ENCODE measurements around the gene NDUFB4.

Gene NDUFB4

DNA sequence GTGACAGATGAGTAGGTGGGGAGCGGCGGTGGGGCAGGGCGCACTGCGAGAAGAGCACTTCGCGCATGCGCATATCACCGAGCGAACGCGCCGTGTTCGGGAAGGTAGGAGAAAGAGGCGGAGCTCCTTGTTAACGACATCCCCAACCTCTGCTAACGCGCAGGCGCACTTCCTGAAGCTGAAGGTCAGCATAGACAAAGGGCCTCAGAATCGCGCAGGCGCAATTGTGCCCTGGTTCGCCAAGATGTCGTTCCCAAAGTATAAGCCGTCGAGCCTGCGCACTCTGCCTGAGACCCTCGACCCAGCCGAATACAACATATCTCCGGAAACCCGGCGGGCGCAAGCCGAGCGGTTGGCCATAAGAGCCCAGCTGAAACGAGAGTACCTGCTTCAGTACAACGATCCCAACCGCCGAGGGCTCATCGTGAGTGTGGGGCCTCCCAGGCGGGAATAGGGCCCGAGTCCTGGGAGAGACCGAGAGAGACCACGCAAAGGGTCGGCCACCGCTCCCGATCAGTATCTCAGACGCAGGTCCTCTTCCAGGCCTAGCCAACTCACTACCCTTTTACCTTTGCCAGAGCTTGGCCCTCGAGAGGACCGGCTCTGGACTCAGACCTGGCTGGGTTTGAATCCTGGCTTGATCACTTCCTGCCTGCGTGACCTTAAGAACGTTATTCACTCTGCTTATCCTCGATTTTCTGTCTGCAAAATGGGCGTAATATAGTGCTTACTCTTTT lies at the start of gene NDUFB4:
Gene NDUFB4 (plus strand): TSS at position 221 of the 737 bp plus-strand sequence. CDS start 24 bp downstream, at position 245.
- peak; percentile 94 to 96 for DNase-seq

DNA sequence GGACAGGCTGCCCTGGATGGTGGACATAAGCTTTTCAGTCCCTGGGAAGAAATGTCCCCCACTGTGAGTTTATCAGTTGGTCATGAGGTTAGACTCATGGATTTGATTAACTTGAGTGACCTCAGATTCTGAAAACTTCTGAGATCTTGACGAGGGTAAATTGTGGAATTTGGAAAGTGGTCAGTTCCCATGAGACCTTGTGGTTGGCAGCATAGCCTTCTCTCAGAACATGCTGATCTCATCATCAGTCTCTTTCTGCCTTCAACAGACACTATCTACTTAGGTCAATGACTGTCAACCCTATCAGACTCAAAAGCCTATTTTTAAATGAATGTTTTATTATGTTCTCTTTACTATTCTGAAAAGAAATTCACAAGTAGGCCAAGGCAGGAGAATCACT lies 45.6 kb upstream of the NDUFB4 start:
- no peak for DNase-seq

DNA sequence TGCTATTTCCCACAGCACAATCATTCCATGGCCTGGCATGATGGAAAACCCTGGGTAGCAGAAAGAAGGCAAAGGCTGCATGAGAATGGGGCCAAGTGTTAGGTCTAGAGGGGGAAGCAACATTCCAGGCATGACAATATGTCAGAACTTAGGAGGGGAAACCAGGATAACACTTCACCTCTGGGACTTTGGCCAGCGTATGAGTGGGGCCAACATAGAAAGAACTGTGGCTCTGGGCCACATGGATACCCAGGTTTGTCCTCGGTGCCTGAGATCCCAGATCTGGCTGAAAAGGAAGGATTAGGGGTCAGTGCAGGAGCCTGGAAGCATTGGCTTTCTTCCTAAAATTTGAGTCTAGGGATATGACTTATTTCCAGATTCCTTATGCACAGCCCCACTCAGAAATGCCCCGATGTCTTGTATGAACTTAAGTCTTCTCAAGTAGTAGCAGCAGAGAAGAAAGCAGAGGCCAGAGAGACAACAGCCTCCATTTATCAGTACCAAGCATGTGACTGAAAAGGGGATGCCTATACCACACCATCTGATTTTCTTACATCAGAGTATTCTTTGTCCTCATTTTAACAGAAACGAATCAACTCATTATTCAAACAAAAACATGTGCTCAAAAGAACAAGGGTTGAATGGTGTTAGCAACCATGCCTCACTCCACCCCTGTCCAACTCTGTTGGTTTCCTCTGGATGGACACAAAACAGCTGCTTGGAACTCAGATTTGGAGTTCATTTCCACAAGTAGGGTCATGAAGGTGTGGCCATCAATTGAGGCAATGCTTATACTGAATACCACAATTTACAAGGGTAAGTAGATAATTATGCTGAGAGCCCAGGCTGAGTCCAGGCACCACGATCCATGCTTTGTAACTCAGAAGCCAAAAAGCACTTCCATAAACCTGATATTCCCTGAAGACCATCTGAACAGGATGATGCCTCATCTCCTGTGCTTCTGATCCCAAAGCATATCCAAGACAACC lies 43.7 kb upstream of the NDUFB4 start:
- no peak for DNase-seq

DNA sequence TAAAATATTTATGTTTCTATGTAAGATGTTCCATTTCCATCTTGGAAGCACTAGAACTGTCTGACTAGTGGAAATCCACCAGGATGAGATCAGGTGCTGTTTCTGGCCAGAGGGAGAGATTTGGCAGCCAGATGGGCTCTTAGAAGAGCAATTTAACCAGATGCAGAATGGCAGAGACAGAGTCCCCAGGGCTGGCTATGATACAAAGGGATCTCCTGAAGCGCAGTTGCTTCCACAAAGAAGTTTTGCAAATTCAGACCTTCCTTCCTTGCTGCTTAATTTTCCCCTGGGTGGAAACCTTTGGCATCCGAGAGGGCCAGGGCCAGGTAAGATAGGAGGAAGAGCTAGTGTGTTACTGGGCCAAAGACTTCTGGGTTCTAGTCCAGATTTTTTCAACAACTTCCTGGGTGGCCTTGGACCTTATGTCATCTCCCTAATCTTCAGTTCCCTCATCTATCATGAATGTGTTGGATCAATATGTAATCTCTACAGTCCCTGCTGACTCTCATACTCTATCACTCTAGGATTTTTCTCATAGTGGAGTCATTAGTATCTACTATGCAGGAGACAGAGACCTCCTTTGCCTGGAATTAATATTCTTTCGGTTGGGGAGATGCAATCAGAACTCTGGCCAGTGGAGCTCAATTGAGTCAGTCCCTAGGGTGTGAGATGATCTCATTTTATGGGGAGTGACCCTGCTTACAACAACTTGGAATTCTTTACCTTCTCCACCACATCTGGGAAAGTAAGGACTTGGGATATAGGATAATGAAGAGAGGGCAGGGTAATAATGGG lies 41.1 kb upstream of the NDUFB4 start:
- no peak for DNase-seq

DNA sequence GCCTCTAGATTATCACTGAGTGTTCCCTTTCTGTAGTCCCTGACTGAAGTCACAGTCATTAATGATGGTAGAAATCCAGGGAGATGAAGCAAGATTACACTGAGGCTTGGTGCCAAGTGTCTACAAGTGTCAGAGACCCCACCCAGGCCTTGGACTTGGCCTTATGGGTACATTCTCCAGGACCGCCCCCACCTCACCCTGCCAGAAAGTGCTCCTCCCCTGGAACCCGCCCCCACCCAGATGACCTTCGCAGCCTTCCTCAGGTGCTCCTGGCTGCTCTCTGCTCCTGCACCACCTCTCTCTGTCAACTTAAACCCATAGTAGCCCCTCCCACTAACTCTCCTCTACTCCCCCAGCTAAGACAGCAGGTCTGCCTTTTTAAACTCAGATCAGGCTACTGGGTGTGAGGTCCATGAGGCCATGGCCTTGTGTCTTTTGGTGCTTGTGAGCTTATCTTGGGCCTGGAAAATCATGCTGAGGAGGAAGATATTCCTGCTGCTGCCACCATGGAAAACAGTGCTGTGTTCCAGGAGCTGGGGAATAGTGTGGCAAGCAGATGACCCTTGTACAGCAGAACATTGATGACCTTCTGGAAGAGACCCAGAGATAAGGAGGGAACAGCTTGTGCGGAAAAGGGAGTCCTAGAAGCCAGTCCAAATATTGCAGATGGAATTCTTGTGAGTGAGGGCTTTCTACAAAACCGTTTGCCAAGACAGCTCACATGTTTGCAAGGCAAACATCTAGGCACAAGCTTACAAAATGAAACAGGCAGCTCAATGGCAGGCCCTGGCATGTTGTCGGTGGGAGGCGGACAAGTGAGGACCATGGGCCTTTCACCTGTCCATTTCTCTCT lies 40.3 kb upstream of the NDUFB4 start:
- no peak for DNase-seq

DNA sequence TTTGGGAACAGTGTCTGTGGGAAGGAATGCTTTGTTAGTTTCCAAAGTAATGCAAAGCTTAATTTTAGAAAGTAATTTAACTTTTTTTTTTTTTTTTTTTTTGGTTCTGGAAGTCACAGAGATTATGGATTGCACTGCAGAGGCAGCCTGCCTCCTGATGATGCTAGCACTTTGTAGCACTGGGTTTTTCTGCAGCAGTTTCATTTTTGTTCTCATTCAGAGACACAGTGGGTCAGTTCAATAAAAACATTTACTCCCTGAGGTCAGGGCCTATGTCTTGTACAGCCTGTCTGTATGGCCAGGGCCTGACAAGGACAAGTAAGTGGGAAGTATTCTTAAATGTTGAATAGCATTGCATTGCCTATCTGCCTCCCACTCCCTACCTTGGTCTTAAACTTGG lies 39.0 kb upstream of the NDUFB4 start:
- no peak for DNase-seq

DNA sequence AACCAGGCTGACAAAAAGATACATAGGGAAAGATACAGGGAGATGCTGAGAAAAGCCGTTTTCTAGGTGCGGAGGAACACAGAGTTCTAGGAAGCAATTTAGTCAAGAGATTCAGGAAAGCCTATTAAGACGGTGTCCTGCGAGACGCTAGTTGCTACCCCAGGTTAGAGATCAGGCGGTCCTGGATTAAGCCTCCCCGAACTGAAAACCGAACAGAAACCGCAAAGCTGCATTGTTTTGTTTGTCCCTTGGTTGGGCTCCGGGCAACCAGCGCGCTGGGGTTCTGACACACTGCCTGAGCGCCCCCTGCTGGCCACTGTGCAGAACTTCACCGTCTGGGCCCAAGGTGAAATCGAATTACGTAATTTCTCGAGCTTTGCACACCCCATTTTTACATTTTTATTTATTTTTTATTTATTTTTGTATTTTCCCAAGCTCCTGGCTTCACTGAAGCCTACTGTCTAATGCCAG lies 37.3 kb upstream of the NDUFB4 start:
- DNase-seq: peak; percentile 85 to 88

DNA sequence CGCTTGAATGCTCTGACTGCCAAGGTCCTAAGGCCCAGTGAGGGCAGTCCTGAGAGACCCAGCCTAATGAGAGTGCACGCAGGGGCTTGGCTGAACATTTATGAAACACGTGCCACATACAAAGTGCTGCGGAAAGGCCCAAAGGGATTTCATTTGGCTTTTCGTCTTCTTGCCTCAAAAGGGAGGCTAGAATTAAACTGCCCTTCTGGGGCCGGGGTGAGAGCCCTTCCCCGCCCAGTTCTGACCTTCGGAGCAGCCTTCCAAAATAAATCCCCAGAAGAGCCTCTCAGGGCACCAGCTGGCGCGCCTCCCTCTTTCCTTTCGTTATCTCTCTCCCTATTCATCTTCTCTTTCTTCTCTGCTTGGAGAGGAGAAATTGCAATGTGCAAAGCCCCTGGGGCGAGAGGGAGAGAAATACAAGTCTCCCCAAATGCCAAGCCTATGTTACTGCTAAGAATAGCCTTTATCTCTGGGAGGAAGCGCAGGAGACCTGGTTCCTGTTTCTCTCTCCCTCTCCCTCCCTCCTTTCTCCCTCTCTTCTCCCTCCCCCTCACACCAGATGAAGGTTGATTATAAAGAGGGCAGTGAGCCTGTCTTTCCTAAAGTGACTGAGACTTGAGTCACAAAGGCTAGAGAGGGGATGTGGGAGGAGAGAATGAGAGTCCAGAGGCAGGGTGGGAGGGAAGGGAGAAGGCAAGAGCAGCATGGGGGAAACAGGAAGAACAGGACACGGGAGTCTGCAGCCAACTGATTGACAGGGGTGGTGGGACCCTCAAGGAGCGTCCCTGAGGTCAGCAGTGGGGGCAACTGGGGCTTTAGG lies 36.7 kb upstream of the NDUFB4 start:
- DNase-seq: no peak

DNA sequence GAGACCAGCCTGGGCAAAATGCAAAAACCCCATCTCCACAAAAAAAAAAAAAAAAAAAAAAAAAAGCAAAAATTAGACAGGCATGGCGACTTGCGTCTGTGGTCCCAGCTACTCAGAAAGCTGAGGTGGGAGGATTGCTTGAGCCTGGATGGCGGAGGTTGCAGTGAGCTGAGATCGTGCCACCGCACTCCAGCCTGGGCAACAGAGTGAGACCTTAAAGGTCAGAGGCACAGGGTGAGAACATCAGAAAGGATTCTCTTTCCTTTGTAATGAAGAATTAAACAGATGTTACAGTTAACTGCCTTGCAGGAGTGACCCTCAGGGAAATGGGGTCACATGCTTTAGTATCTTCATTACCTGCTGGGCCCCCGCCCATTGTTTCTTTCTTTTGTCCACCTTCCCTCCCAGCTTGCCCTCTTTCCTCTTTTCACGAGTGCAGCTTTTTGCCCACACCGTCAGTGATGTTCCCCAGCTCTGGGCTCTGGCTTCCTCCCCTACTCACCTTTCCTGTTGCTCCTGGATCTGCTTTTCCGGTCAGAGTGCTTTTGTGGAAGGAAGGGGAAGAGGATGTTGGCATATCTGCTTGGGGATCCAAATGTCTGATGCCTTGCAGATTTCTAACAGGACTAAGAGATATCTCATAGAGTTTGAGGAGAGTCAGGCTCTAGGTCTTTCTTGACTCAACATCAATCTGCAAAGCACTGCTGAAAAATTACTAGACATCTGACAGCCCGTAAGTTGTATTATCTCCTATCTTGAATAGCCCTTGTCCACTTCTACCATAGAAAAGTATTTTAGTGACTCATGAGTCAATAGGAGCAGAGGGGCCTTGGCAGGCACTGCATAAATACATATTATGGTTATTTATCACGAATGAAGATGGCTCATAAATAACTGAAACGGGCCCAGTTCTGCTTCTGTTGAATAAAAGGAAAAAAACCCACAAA lies 35.6 kb upstream of the NDUFB4 start:
- DNase-seq: no peak

DNA sequence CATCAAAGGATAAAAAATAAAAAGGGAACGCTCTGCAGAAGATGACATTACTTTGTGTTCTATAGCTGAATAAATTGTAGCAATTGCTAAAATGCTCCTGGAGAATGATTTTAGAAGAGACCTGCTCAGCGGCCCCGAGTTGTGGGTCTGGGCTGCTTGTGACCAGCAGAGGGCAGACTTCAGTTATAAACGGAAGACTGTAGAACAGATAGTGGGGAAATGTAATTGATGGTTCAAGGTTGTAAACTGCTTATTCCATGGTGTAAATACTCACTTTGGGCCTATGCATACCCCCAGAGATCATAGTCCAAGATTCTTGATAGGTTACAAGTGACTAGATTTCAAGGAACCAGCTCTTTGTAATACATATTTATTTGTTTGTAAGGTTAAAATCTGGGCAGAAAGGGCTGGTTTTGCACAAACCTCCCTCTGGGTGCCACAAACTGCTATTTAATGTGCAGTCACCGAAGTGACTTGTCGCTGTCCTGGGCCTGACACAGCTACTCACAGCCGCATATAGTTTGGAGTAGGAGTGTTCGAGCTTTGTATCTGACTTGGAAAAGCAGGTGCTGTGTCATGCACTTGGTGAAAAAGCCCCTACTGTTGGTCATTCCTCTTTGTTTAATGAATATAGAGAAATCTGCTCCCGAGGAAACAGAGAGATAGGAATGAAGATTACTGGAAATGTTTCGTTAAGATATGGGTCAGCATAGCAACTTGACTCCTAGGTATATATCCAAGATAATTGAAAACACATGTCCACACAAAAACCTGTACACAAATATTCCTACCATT lies 34.7 kb upstream of the NDUFB4 start:
- DNase-seq: peak; percentile 70 to 74

DNA sequence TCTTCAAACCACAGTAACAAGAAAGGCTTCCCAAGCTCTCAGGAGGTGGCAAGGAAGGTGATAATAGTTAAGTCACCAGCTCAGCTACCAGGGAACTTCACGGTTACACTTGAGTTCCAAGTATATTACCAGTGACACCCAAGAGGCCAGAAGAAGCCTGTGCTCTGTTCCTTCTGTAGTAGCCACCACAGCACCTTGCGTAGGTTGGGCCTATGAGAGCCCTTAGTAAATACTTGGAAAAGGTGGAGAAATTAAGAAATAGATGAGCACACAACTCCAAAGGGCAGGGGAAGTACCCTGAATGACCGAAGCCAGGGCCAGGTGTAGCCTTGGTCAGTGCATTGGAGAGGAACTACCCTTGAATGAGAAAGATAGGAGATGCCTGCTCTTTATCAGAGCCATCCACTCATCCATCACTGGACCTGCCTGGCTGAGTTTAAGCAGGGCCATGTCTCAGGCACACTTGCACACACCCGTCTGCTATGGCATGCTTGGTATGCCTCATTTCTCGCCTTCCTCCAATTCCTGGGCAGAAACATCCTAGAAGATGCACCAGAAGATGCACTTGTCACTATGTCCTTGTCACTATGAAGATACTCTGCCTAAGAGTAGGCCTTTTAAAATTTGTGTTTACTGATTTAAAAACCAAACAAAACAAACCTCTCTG lies 32.6 kb upstream of the NDUFB4 start:
- no peak for DNase-seq

DNA sequence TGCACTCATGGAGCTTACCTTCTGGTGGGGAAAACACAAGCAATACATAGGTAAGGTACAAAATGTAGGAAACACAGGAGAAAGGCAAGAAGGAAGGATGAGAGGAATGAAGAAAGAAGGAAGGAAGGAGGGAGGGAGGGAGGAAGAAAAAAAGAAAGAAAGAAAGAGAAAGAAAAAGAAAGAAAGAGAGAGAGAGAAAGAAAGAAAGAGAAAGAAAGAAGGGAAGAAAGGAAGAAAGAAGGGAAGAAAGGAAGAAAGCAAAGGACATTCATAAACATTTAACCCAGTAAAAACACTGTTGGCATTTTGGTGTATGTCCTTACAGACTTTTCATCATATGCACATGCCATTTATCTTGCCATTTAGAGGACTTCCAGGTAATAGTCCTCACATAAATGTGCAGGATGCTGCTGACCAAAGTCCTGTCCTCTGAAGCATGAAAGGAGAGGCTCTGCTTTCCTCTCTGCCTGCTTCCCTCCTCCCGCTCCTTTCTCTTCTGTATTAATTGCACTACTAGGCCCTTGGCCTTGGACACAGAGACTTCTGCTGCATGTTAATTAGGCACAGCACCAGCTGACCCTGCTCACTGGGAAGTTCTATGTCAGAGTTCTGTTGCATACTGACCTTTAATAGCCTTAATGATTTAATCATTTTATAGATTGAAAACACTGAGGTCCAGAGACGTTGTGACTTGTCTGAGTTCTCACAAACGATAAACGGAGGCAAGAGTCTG lies 29.7 kb upstream of the NDUFB4 start:
- no peak for DNase-seq

DNA sequence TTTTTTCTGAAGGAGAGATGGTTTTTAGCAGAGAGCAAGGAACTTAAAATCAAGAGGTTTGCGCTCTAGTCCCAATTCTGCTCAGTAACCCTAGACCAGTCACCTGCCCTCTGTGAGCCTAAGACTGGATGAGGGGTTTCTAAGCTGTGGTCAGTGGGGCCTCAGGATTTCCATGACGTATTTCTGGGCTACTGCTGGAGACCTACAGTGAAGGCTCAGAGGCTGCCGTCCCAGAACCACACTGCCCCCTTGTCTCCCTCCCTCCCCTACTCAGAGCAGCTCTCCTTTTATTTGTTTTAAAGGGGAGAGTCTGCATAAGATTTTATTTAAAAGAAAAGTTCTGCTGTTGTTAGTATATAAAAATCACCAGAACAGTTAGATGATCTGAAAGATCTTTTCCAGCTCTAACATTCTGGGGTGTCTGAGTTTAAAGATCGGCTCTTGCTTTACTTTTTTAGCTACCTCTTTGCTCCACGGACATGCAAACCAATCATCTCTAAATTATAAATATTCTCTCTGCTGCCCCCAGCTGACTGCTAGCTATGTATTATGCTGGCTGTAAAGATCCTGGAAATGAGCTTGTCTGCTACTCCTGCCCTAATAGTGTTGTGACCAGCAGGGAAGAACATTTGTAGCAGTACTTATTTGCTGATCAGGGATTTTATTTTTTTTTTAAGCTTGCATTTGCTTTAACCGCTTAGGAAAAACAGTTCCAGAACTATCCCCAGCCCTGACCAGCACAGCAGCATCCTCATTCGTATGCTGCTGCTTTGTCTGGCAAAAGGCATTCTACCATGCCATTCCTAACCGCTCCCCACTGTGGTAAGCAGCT lies 28.6 kb upstream of the NDUFB4 start:
- DNase-seq: no peak

DNA sequence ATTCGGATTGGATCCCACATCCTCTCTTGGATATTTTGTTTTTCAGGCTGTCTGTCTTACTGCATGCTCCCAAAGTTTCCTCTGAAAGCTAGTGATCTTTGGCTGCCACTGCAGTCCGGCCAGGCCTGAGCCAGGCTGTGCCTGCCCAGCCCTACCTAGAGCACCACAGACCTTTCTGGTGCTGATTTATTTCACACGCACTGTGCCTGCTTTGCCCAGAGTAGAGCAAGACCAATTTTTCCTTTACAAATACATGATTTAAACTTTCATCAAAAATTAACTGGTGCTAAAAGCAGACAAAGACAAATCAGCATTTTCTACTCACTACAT lies 28.0 kb upstream of the NDUFB4 start:
- no peak for DNase-seq

DNA sequence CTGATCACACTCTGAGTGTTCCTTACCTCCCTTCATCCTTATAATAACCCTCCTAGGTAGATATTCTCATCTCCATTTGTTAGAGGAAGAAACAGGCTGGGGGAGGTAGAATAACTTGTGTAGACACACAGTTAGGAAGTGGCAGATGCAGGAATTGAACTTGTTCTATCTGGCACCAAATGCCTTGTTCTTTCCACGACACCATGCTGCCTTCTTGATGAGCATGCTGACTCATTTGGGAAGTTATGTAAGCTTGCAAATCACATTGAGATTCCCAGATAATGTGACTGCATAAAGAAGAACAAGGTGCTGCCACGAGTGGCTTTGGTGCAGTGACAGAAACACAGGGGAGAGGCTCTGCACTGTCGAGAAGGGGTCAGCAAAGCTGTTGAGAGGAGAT lies 27.5 kb upstream of the NDUFB4 start:
- DNase-seq: no peak

DNA sequence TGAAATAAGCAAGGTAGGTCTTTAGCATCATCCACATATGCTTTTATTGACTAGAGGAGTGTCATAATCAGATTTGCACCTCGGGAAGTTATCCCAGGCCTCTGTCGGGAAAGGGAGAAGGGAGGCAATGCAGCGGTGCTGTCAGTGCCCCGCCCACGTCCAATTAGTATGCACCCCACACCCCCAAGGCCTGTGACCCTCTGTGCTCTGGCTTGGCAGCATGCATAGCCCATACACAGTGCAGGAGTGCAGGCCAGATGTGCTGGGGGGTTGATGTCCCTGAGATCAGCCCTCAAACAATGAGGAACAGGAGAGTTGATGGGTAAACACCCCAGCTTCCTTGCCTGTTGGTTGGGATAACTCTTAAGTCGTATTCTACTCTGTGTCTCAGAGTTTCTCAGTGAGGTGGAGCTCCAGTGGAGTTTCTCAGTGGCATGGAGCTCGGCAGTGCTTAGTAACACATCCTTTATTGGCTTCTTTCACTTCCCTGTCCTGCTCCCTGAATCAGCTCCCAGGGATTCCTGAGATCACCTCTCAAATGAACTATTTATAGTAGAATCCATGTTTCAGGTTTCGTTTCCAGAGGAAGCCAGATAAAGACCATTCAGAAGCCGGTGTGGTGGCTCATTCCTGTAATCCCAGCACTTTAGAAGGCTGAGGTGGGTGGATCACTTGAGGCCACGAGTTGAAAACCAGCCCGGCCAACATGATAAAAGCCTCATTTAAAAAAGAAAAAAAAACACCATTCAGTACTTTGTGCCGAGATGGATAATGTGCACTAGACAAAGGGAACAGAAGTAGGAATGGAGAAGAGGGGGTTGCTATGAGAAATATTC lies 26.7 kb upstream of the NDUFB4 start:
- no peak for DNase-seq
